Suprapubic skin (tissue), 4 donors: Measurements from ENCODE around the gene STIM1. TPM values are rescaled to one million over a fixed set of nuclear protein-coding genes. Genes with fewer than 3 reads are reported as not detected.

Source experiments
- DNase-seq, 2 donors: peaks; one replicate each; pipeline ENCODE4 v3.0.0-alpha.2; 2019; ENCODE audit warnings: low spot score in 2 of 2
- H3K27ac ChIP-seq: fragments of 200-600 bp; sonication (generic); one replicate; pipeline ENCODE4 v1.5.1; 2019
- H3K27me3 ChIP-seq: fragments of 200-600 bp; sonication (generic); one replicate; pipeline ENCODE4 v1.5.1; 2019
- H3K36me3 ChIP-seq: fragments of 200-600 bp; sonication (generic); one replicate; pipeline ENCODE4 v1.5.1; 2019
- H3K4me1 ChIP-seq: fragments of 200-600 bp; sonication (generic); one replicate; pipeline ENCODE4 v1.5.1; 2019
- H3K4me3 ChIP-seq: fragments of 200-600 bp; sonication (generic); one replicate; pipeline ENCODE4 v1.5.1; 2019; ENCODE audit warnings: mild to moderate bottlenecking
- H3K9me3 ChIP-seq: fragments of 200-600 bp; sonication (generic); one replicate; pipeline ENCODE4 v1.5.1; 2019
- CTCF ChIP-seq, 2 donors: fragments of 200-600 bp in 1 of 2; fragments of 450-650 bp in 1 of 2; sonication (generic) in 1 of 2; IDR thresholded peaks; one replicate each; pipeline ENCODE4 v1.5.1; 2016 to 2019; ENCODE audit warnings: antibody characterized with exemption in 2 of 2, mild to moderate bottlenecking in 1 of 2, moderate library complexity in 1 of 2
- EP300 ChIP-seq: sonication (generic); formaldehyde crosslinking; IDR thresholded peaks from one replicate; pipeline ENCODE4 v1.6.1; 2017; ENCODE audit warnings: antibody characterized with exemption
- POLR2A ChIP-seq, 2 donors: fragments of 450-650 bp; IDR thresholded peaks; one replicate each; pipeline ENCODE4 v1.6.1; 2017; ENCODE audit warnings: antibody characterized with exemption in 2 of 2, mild to moderate bottlenecking in 2 of 2, moderate library complexity in 2 of 2
- POLR2AphosphoS5 ChIP-seq, 3 donors: sonication (generic); formaldehyde crosslinking; IDR thresholded peaks; one replicate each; pipeline ENCODE4 v1.6.1; 2017; ENCODE audit warnings: antibody characterized with exemption in 3 of 3
- WGBS: methylation state at CpG from one replicate; pipeline ENCODE4 v1.1.5; 2018; 5-methylcytosine and 5-hydroxymethylcytosine counted together
- total RNA-seq, 4 donors: library from RNA; depleted of rRNA; stranded (reverse); fragments of >200 nt; gene quantifications; one replicate each; pipeline ENCODE4 v1.1.0, GENCODE V29; 2016

The STIM1 gene
- total RNA-seq, 4 donors from 2014 or later = 58.4 to 70.2 (median 60.9) TPM

- Histone ChIP-seq H3K27ac (no peak overlapping the region), H3K36me3 (no peaks in the 10 kb centered on the region), H3K9me3 (no peaks in the 10 kb centered on the region), H3K27me3 (no peaks in the 10 kb centered on the region), H3K4me1 (peaks cover 26% of the 10 kb centered on the region), H3K4me3 (no peak overlapping the region)
- DNase-seq = no peak
- TF ChIP-seq POLR2A (IDR thresholded peaks at IDR 0.05) (no peak), POLR2AphosphoS5 (IDR thresholded peaks at IDR 0.05) (no peak)
- WGBS = 40% methylated on average over 1 of the region's 1 CpG
Observed at GRCh38 chr11:3986301-3986700, 130.8 kb downstream of the STIM1 start.

GRCh38 chr11:3989276-3989920 lies 133.9 kb downstream of the STIM1 start:
- no peak overlapping the region for H3K4me3 ChIP-seq
- no peaks in the 10 kb centered on the region for H3K27me3 ChIP-seq
- H3K4me1 ChIP-seq = peaks cover 17% of the 10 kb centered on the region
- TF ChIP-seq CTCF (IDR thresholded peaks at IDR 0.05) (no peak), POLR2A (IDR thresholded peaks at IDR 0.05) (no peak), POLR2AphosphoS5 (IDR thresholded peaks at IDR 0.05) (no peak), EP300 (no peak)
- H3K36me3 ChIP-seq = no peaks in the 10 kb centered on the region
- 81% methylated on average over 27 of the region's 27 CpGs for WGBS
- no peak for DNase-seq
- H3K27ac ChIP-seq = no peak overlapping the region
- peaks cover 8% of the 10 kb centered on the region for H3K9me3 ChIP-seq

- H3K4me1 ChIP-seq = peaks cover 13% of the 10 kb centered on the region
- H3K9me3 ChIP-seq = peaks cover 8% of the 10 kb centered on the region
- no peaks in the 10 kb centered on the region for H3K36me3 ChIP-seq
- DNase-seq = no peak
- TF ChIP-seq EP300 = no peak
- TF ChIP-seq POLR2A (IDR thresholded peaks at IDR 0.05) = no peak
- no peak for TF ChIP-seq POLR2AphosphoS5 (IDR thresholded peaks at IDR 0.05)
- TF ChIP-seq CTCF (IDR thresholded peaks at IDR 0.05) = no peak
- no peaks in the 10 kb centered on the region for H3K27me3 ChIP-seq
- no peak overlapping the region for H3K4me3 ChIP-seq
- no peak overlapping the region for H3K27ac ChIP-seq
- 91% methylated on average over 3 of the region's 3 CpGs for WGBS
Observed at GRCh38 chr11:3989921-3990290, 134.4 kb downstream of the STIM1 start.

GRCh38 chr11:3990406-3990805 lies 134.9 kb downstream of the STIM1 start:
- TF ChIP-seq EP300 = no peak
- TF ChIP-seq POLR2A (IDR thresholded peaks at IDR 0.05) = no peak
- TF ChIP-seq CTCF (IDR thresholded peaks at IDR 0.05) = no peak
- no peak for TF ChIP-seq POLR2AphosphoS5 (IDR thresholded peaks at IDR 0.05)
- no peak overlapping the region for H3K4me3 ChIP-seq
- peaks cover 8% of the 10 kb centered on the region for H3K9me3 ChIP-seq
- no peak for DNase-seq
- H3K4me1 ChIP-seq = peaks cover 8% of the 10 kb centered on the region
- H3K27me3 ChIP-seq = no peaks in the 10 kb centered on the region
- no peak overlapping the region for H3K27ac ChIP-seq
- no peaks in the 10 kb centered on the region for H3K36me3 ChIP-seq

- DNase-seq = no peak
- TF ChIP-seq POLR2A (IDR thresholded peaks at IDR 0.05) = no peak
- TF ChIP-seq POLR2AphosphoS5 (IDR thresholded peaks at IDR 0.05) = no peak
- no peak for TF ChIP-seq CTCF (IDR thresholded peaks at IDR 0.05)
- TF ChIP-seq EP300 = no peak
- no peak overlapping the region for H3K4me3 ChIP-seq
- no peak overlapping the region for H3K27ac ChIP-seq
- no peaks in the 10 kb centered on the region for H3K36me3 ChIP-seq
- peaks cover 8% of the 10 kb centered on the region for H3K9me3 ChIP-seq
- H3K4me1 ChIP-seq = peaks cover 11% of the 10 kb centered on the region
- no peaks in the 10 kb centered on the region for H3K27me3 ChIP-seq
- 100% methylated on average over 1 of the region's 1 CpG for WGBS
Observed at GRCh38 chr11:3992964-3993363, 137.5 kb downstream of the STIM1 start.
